ENCODE data around the gene ACADVL.

Gene ACADVL

GRCh38 chr17:7191571-7192270 is 28.0 kb upstream of the ACADVL start:
- peak in 1 of 2 experiments; percentile 18 for DNase-seq

- DNase-seq = no peak
Observed at GRCh38 chr17:7192271-7192937, 27.3 kb upstream of the ACADVL start.

- DNase-seq = no peak
Observed at GRCh38 chr17:7195971-7196370, 23.8 kb upstream of the ACADVL start.

GRCh38 chr17:7196651-7197401 is 22.9 kb upstream of the ACADVL start:
- no peak for DNase-seq

- DNase-seq = no peak
Observed at GRCh38 chr17:7203391-7203790, 16.3 kb upstream of the ACADVL start.

GRCh38 chr17:7204336-7204735 is 15.4 kb upstream of the ACADVL start:
- no peak for DNase-seq

GRCh38 chr17:7204828-7205461 is 14.8 kb upstream of the ACADVL start:
- DNase-seq = peak; percentile 90 to 92

GRCh38 chr17:7205561-7205960 is 14.2 kb upstream of the ACADVL start:
- no peak for DNase-seq

- DNase-seq = no peak
Observed at GRCh38 chr17:7207120-7208001, 12.4 kb upstream of the ACADVL start.

GRCh38 chr17:7208027-7208571 is 11.6 kb upstream of the ACADVL start:
- no peak for DNase-seq

- no peak for DNase-seq
Observed at GRCh38 chr17:7208754-7209460, 10.8 kb upstream of the ACADVL start.

- DNase-seq = no peak
Observed at GRCh38 chr17:7211491-7212273, 8.1 kb upstream of the ACADVL start.

- DNase-seq = no peak
Observed at GRCh38 chr17:7213895-7214299, 5.8 kb upstream of the ACADVL start.

- peak; percentile 99 for DNase-seq
Observed at GRCh38 chr17:7214300-7215135, 5.2 kb upstream of the ACADVL start.

- no peak for DNase-seq
Observed at GRCh38 chr17:7215136-7215638, 4.6 kb upstream of the ACADVL start.

- DNase-seq = no peak
Observed at GRCh38 chr17:7215652-7216180, 4.0 kb upstream of the ACADVL start.

- DNase-seq = no peak
Observed at GRCh38 chr17:7216242-7217112, 3.3 kb upstream of the ACADVL start.
